ENCODE data around the gene MMD2.

DNA sequence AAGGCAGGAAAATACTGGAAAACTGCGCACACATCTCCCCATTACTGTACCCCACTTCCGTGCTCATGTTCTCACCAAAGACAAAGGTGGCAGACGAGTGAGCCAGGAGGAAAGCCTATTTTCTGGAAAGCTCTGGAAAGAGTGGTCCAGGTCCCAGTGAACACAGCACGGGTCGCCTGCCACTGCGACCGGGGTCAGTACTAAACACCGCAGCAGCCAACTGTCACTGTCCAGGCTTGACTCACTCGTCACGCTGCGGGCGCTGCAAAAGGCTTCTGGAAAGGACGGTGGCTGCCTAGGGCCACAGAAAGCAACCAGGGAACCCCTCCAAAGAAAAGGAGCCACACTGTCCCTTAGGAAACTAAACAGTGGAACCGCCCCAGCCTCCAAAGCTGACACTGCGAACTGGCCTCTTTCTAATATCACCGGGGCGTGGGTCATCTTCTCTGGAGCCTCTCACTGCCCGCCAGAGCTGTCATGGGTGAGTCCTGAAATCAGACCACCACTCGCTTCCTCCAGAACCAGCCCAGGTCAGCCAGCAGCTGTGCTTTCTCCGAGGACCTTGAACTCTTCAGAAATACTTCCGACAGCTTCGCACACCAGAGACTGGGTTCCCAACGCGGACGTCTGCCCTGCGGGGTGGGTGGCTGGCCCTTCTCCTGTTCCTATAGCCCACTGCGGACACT lies 79.4 kb downstream of the MMD2 start:
- TF ChIP-seq, protein P1, sequence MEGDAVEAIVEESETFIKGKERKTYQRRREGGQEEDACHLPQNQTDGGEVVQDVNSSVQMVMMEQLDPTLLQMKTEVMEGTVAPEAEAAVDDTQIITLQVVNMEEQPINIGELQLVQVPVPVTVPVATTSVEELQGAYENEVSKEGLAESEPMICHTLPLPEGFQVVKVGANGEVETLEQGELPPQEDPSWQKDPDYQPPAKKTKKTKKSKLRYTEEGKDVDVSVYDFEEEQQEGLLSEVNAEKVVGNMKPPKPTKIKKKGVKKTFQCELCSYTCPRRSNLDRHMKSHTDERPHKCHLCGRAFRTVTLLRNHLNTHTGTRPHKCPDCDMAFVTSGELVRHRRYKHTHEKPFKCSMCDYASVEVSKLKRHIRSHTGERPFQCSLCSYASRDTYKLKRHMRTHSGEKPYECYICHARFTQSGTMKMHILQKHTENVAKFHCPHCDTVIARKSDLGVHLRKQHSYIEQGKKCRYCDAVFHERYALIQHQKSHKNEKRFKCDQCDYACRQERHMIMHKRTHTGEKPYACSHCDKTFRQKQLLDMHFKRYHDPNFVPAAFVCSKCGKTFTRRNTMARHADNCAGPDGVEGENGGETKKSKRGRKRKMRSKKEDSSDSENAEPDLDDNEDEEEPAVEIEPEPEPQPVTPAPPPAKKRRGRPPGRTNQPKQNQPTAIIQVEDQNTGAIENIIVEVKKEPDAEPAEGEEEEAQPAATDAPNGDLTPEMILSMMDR (IDR thresholded peaks at IDR 0.05; ENCODE audit: poor library complexity) = no peak
- TF ChIP-seq EZH2 (IDR thresholded peaks at IDR 0.05; ENCODE audit: borderline replicate concordance) (no peak), EZH2phosphoT487 (IDR thresholded peaks at IDR 0.05; ENCODE audit: low read depth, severe bottlenecking, unreplicated experiment) (no peak)

All from hepatocyte (in vitro differentiated cells).